Midbrain (tissue), 1 donor: Measurements from ENCODE around the gene PLCB4.

Experiments
- DNase-seq: peaks from one replicate; lab custom pipeline; 2025; lab: John Stamatoyannopoulos, UW

Gene PLCB4

GRCh38 chr20:9270831-9271230 is 201.9 kb downstream of the PLCB4 start:
- DNase-seq, result no peak

GRCh38 chr20:9276966-9277468 is 208.1 kb downstream of the PLCB4 start:
- no peak for DNase-seq

GRCh38 chr20:9279918-9280401 is 211.1 kb downstream of the PLCB4 start:
- no peak for DNase-seq

GRCh38 chr20:9280666-9281065 is 211.8 kb downstream of the PLCB4 start:
- no peak for DNase-seq

- DNase-seq, result no peak
Measured at GRCh38 chr20:9281803-9282202, 212.9 kb downstream of the PLCB4 start.

- DNase-seq, result no peak
Measured at GRCh38 chr20:9285617-9286016, 216.7 kb downstream of the PLCB4 start.

GRCh38 chr20:9286501-9287461 is 217.9 kb downstream of the PLCB4 start:
- no peak for DNase-seq

- no peak for DNase-seq
Measured at GRCh38 chr20:9287826-9288225, 218.9 kb downstream of the PLCB4 start.

- no peak for DNase-seq
Measured at GRCh38 chr20:9290331-9290730, 221.4 kb downstream of the PLCB4 start.

- DNase-seq, result no peak
Measured at GRCh38 chr20:9293145-9293544, 224.3 kb downstream of the PLCB4 start.

- DNase-seq, result no peak
Measured at GRCh38 chr20:9294041-9294440, 225.2 kb downstream of the PLCB4 start.

- no peak for DNase-seq
Measured at GRCh38 chr20:9298906-9299305, 230.0 kb downstream of the PLCB4 start.

- DNase-seq, result no peak
Measured at GRCh38 chr20:9300080-9300479, 231.2 kb downstream of the PLCB4 start.

- DNase-seq, result no peak
Measured at GRCh38 chr20:9300534-9300933, 231.6 kb downstream of the PLCB4 start.

GRCh38 chr20:9301129-9302090 is 232.5 kb downstream of the PLCB4 start:
- peak; percentile 62 for DNase-seq

- DNase-seq, result no peak
Measured at GRCh38 chr20:9302091-9302462, 233.2 kb downstream of the PLCB4 start.

- no peak for DNase-seq
Measured at GRCh38 chr20:9306521-9306920, 237.6 kb downstream of the PLCB4 start.

GRCh38 chr20:9308056-9308455 is 239.2 kb downstream of the PLCB4 start:
- no peak for DNase-seq

- no peak for DNase-seq
Measured at GRCh38 chr20:9311132-9311531, 242.2 kb downstream of the PLCB4 start.

- no peak for DNase-seq
Measured at GRCh38 chr20:9319687-9320384, 250.9 kb downstream of the PLCB4 start.

- DNase-seq, result no peak
Measured at GRCh38 chr20:9321007-9321406, 252.1 kb downstream of the PLCB4 start.

- no peak for DNase-seq
Measured at GRCh38 chr20:9322661-9323060, 253.8 kb downstream of the PLCB4 start.
